CD14-positive monocyte (primary cell): ENCODE results near the gene RIMS3. TPM values are rescaled to one million over a fixed set of nuclear protein-coding genes. Genes with fewer than 3 reads are reported as not detected.

Experiments used
- DNase-seq, 3 donors: peaks; one replicate each; pipeline ENCODE4 v3.0.0-alpha.2; 2011 to 2022
- H2AFZ ChIP-seq: 2 replicates; pipeline ENCODE4 v1.6.0; 2012; ENCODE audit warnings: mild to moderate bottlenecking, low read depth, low read length, inconsistent platforms; ENCODE audit not compliant: insufficient read depth, poor library complexity, severe bottlenecking
- H3K27ac ChIP-seq, 2 donors: 1 replicate in 1 of 2; 2 replicates in 1 of 2; pipeline ENCODE4 v1.5.1; 2012 to 2013; ENCODE audit warnings: low read length in 2 of 2, control low read depth in 1 of 2, inconsistent platforms in 1 of 2, low read depth in 1 of 2, mild to moderate bottlenecking in 1 of 2
- H3K27me3 ChIP-seq, 2 donors: one replicate each; pipeline versions ENCODE4 v1.6.0 to v1.6.1; 2011 to 2013; ENCODE audit warnings: low read length in 2 of 2; ENCODE audit not compliant: control insufficient read depth in 2 of 2, insufficient read depth in 2 of 2
- H3K36me3 ChIP-seq, 2 donors: replicated peaks in 1 of 2; 1 replicate in 1 of 2; 2 replicates in 1 of 2; pipeline versions ENCODE4 v1.5.1 to v1.6.1; 2012 to 2013; ENCODE audit warnings: low read length in 2 of 2, control low read depth in 1 of 2, inconsistent platforms in 1 of 2, mild to moderate bottlenecking in 1 of 2; ENCODE audit not compliant: insufficient read depth in 2 of 2, control insufficient read depth in 1 of 2
- H3K4me1 ChIP-seq, 2 donors: 1 replicate in 1 of 2; 2 replicates in 1 of 2; pipeline versions ENCODE4 v1.5.1 to v1.6.1; 2012 to 2013; ENCODE audit warnings: low read length in 2 of 2, control low read depth in 1 of 2, inconsistent platforms in 1 of 2, mild to moderate bottlenecking in 1 of 2, moderate library complexity in 1 of 2; ENCODE audit not compliant: insufficient read depth in 2 of 2, control insufficient read depth in 1 of 2
- H3K4me2 ChIP-seq: replicated peaks from 2 replicates; pipeline ENCODE3; 2012; ENCODE audit warnings: low read length, moderate library complexity, mild to moderate bottlenecking; ENCODE audit not compliant: poor library complexity, severe bottlenecking; ENCODE audit errors: extremely low read depth
- H3K4me3 ChIP-seq, 3 experiments: fragments of 200-600 bp in 1 of 3; sonication (generic) in 1 of 3; replicated peaks in 1 of 3; 1 replicate in 2 of 3; 2 replicates in 1 of 3; pipeline ENCODE4 v1.5.1; 2011 to 2013; ENCODE audit warnings: low read length in 3 of 3, mild to moderate bottlenecking in 3 of 3, control low read depth in 2 of 3, low read depth in 2 of 3, inconsistent platforms in 1 of 3, moderate library complexity in 1 of 3
- H3K79me2 ChIP-seq: 2 replicates; pipeline ENCODE4 v1.6.0; 2012; ENCODE audit warnings: mild to moderate bottlenecking, control low read depth, inconsistent platforms, low read length, moderate library complexity; ENCODE audit not compliant: insufficient read depth
- H3K9ac ChIP-seq: 2 replicates; pipeline ENCODE4 v1.6.0; 2017; ENCODE audit warnings: low read length, mild to moderate bottlenecking; ENCODE audit not compliant: insufficient read depth, poor library complexity, severe bottlenecking
- H3K9me3 ChIP-seq, 2 donors: replicated peaks in 1 of 2; 1 replicate in 1 of 2; 2 replicates in 1 of 2; pipeline versions ENCODE4 v1.5.1 to v1.6.1; 2012 to 2013; ENCODE audit warnings: low read length in 2 of 2, control low read depth in 1 of 2; ENCODE audit not compliant: control insufficient read depth in 1 of 2, insufficient read depth in 1 of 2
- H4K20me1 ChIP-seq: 2 replicates; pipeline ENCODE4 v1.6.0; 2012; ENCODE audit warnings: mild to moderate bottlenecking, low read length, control low read depth, moderate library complexity; ENCODE audit not compliant: insufficient read depth
- H3K27ac Mint-ChIP-seq, 7 donors: one replicate each; pipeline ENCODE4 v1.8.0; 2020; ENCODE audit warnings: mild to moderate bottlenecking in 7 of 7, mixed read lengths in 7 of 7, moderate library complexity in 6 of 7, inconsistent platforms in 2 of 7
- H3K27me3 Mint-ChIP-seq, 3 donors: one replicate each; pipeline ENCODE4 v1.8.0; 2021 to 2022; ENCODE audit warnings: low read depth in 3 of 3, mild to moderate bottlenecking in 3 of 3, mixed read lengths in 3 of 3, moderate library complexity in 3 of 3, inconsistent platforms in 1 of 3
- H3K36me3 Mint-ChIP-seq, 2 donors: one replicate each; pipeline ENCODE4 v1.8.0; 2020; ENCODE audit warnings: mixed read lengths in 2 of 2, inconsistent platforms in 1 of 2, mild to moderate bottlenecking in 1 of 2
- H3K4me1 Mint-ChIP-seq: one replicate; pipeline ENCODE4 v1.8.0; 2020; ENCODE audit warnings: mild to moderate bottlenecking, mixed read lengths
- H3K4me3 Mint-ChIP-seq, 2 donors: one replicate each; pipeline ENCODE4 v1.8.0; 2020; ENCODE audit warnings: mild to moderate bottlenecking in 2 of 2, mixed read lengths in 2 of 2, moderate library complexity in 1 of 2
- H3K9me3 Mint-ChIP-seq, 7 donors: one replicate each; pipeline ENCODE4 v1.8.0; 2020 to 2022; ENCODE audit warnings: mixed read lengths in 7 of 7, mild to moderate bottlenecking in 6 of 7, moderate library complexity in 6 of 7, inconsistent platforms in 2 of 7
- CTCF ChIP-seq: fragments of 200-600 bp; IDR thresholded peaks from one replicate; pipeline ENCODE4 v1.8.0; 2022; ENCODE audit warnings: antibody characterized with exemption, mild to moderate bottlenecking
- WGBS: methylation state at CpG from one replicate; pipeline ENCODE4 v1.1.5; 2013; ENCODE audit warnings: missing lambda C conversion rate; ENCODE audit not compliant: insufficient coverage; 5-methylcytosine and 5-hydroxymethylcytosine counted together
- intact Hi-C, 2 donors: fragments of 100-400 bp; cut with micrococcal nuclease; formaldehyde crosslinking; loops; one replicate each; pipeline versions ENCODE4 v1.15.0 to v1.15.1; 2023
- polyA minus RNA-seq: library from RNA; depleted of rRNA, polyadenylated mRNA; stranded (reverse); fragments of >200 nt; gene quantifications from 2 replicates; pipeline ENCODE4 v1.2.3, GENCODE V29; 2012
- polyA plus RNA-seq, 3 donors: library from polyadenylated mRNA; depleted of rRNA in 1 of 3; unstranded in 2 of 3; stranded (reverse) in 1 of 3; fragments of 300-500 nt in 2 of 3; fragments of >200 nt in 1 of 3; fragmentation: Illumina TruSeq in 2 of 3; gene quantifications; 1 replicate in 2 of 3; 2 replicates in 1 of 3; pipeline ENCODE4 v1.2.3, GENCODE V29; 2012 to 2021
- total RNA-seq, 12 experiments: library from RNA in 1 of 12; stranded (reverse) in 1 of 12; fragments of 120-200 nt in 1 of 12; gene quantifications; one replicate each; pipeline ENCODE4 v1.2.4 and lab custom pipeline; 2013 to 2026; ENCODE audit warnings: mixed read lengths in 6 of 12, inconsistent platforms in 1 of 12

The RIMS3 gene
- 0.35 TPM for total RNA-seq (2013)
- polyA plus RNA-seq (1 to 10 TPM in 1 of 3 donors, under 1 TPM in 2; 0.15 to 1.0 (median 0.26) TPM), polyA minus RNA-seq (0.24 and 0.28 TPM in 2 replicates), total RNA-seq (lab: John Stamatoyannopoulos, UW) (0.25 to 21.1 (median 0.86) reads per million in 11 experiments)

- H3K27ac Mint-ChIP-seq = peak within 1 kb of the TSS in 5 of 7 donors; percentile 20 to 91 (median 81)
- peaks cover 14 to 24% of the 10 kb centered on the region in 2 donors for H3K4me1 ChIP-seq
- WGBS = under 1% methylated on average over 47 of the region's 59 CpGs
Measured at GRCh38 chr1:40665335-40666171, at the start of gene RIMS3. Gene RIMS3, minus strand, starts transcription at chr1:40665682. Its CDS starts 23,757 bp downstream, at chr1:40641925.

More at GRCh38 chr1:40665335-40666171, at the start of gene RIMS3:
- H3K4me2 ChIP-seq = peak within 1 kb of the TSS; percentile 93
- H3K36me3 ChIP-seq = no peaks in the 10 kb centered on the region
- Mint-ChIP-seq H3K9me3 (peaks cover 0 to 2% (median 0%) of the 10 kb centered on the region in 7 donors), H3K4me3 (peak within 1 kb of the TSS; percentile 90 to 92), H3K36me3 (no peaks in the 10 kb centered on the region), H3K27me3 (peaks cover 6 to 12% (median 11%) of the 10 kb centered on the region in 3 donors), H3K4me1 (peaks cover 16% of the 10 kb centered on the region)
- H3K4me3 ChIP-seq = peak within 1 kb of the TSS; percentile 52 to 81 (median 53)
- peak; percentile 58 to 70 (median 60) for DNase-seq
- H3K79me2 ChIP-seq = no peaks in the 10 kb centered on the region
- TF ChIP-seq CTCF = peak; percentile 16
- peak within 1 kb of the TSS in 1 of 2 donors; percentile 49 for H3K27ac ChIP-seq
- intact Hi-C loops = loop anchor here in 1 of 2 donors (5.0 kb wide), 1 partner anchor 53 kb away; no protein-coding TSS in a partner anchor
- H3K9ac ChIP-seq = peak within 1 kb of the TSS; percentile 66
- H2AFZ ChIP-seq = peak within 1 kb of the TSS; percentile 90
- no peaks in the 10 kb centered on the region for H3K9me3 ChIP-seq
- H3K27me3 ChIP-seq = peaks cover 0 to 10% of the 10 kb centered on the region in 2 donors
- no peaks in the 10 kb centered on the region for H4K20me1 ChIP-seq
